NCI-H82 (cell line): Measurements from ENCODE around the gene FOXO1.

Source experiments
- DNase-seq: peaks from one replicate; lab custom pipeline; 2025; lab: John Stamatoyannopoulos, UW

FOXO1 gene

GRCh38 chr13:40580566-40581276, 85.7 kb downstream of the FOXO1 start:
- no peak for DNase-seq

- DNase-seq, result no peak
Measured at GRCh38 chr13:40579535-40579934, 86.9 kb downstream of the FOXO1 start.

- DNase-seq, result peak; percentile 94
Measured at GRCh38 chr13:40578055-40578454, 88.4 kb downstream of the FOXO1 start.

GRCh38 chr13:40576369-40576768, 90.1 kb downstream of the FOXO1 start:
- no peak for DNase-seq

- no peak for DNase-seq
Measured at GRCh38 chr13:40572961-40573360, 93.5 kb downstream of the FOXO1 start.

GRCh38 chr13:40571338-40571963, 95.0 kb downstream of the FOXO1 start:
- no peak for DNase-seq

- DNase-seq, result no peak
Measured at GRCh38 chr13:40570930-40571329, 95.5 kb downstream of the FOXO1 start.

GRCh38 chr13:40569024-40569350, 97.5 kb downstream of the FOXO1 start:
- DNase-seq, result no peak

GRCh38 chr13:40568246-40569023, 98.0 kb downstream of the FOXO1 start:
- DNase-seq, result no peak

GRCh38 chr13:40566811-40567210, 99.6 kb downstream of the FOXO1 start:
- no peak for DNase-seq

- DNase-seq, result no peak
Measured at GRCh38 chr13:40565282-40566148, 100.9 kb downstream of the FOXO1 start.

- no peak for DNase-seq
Measured at GRCh38 chr13:40564342-40565001, 102.0 kb downstream of the FOXO1 start.

GRCh38 chr13:40563350-40564125, 102.9 kb downstream of the FOXO1 start:
- no peak for DNase-seq

GRCh38 chr13:40562975-40563349, 103.5 kb downstream of the FOXO1 start:
- no peak for DNase-seq

GRCh38 chr13:40559915-40560314, 106.5 kb downstream of the FOXO1 start:
- no peak for DNase-seq

GRCh38 chr13:40558656-40559055, 107.8 kb downstream of the FOXO1 start:
- DNase-seq, result no peak

GRCh38 chr13:40556453-40556852, 110.0 kb downstream of the FOXO1 start:
- DNase-seq, result no peak

- DNase-seq, result no peak
Measured at GRCh38 chr13:40553356-40553755, 113.1 kb downstream of the FOXO1 start.

- DNase-seq, result no peak
Measured at GRCh38 chr13:40552895-40553294, 113.5 kb downstream of the FOXO1 start.

- no peak for DNase-seq
Measured at GRCh38 chr13:40550130-40550529, 116.3 kb downstream of the FOXO1 start.

GRCh38 chr13:40549500-40550094, 116.8 kb downstream of the FOXO1 start:
- DNase-seq, result no peak
